HG03066 (cell line): ENCODE measurements around the gene TMA7B.
"Not testable (repeated sequence)": the region's sequence is repeated elsewhere in the genome, so short reads cannot be mapped to it uniquely, and the experiment has no call there.

Experiments used
- ATAC-seq: cut with Tn5 transposase; IDR thresholded peaks from one replicate; pipeline ENCODE4 v1.9.1; 2021; ENCODE audit warnings: low read depth; ENCODE audit not compliant: unreplicated experiment

Gene TMA7B

GRCh38 chr22:39979048-39979447, 18.9 kb downstream of the TMA7B start:
- ATAC-seq, result no peak

- no peak for ATAC-seq
Measured at GRCh38 chr22:39979458-39979857, 19.3 kb downstream of the TMA7B start.

- ATAC-seq, result no peak
Measured at GRCh38 chr22:39980596-39980995, 20.4 kb downstream of the TMA7B start.

- ATAC-seq, result no peak
Measured at GRCh38 chr22:39983346-39983745, 23.1 kb downstream of the TMA7B start.

GRCh38 chr22:39984006-39984405, 23.8 kb downstream of the TMA7B start:
- no peak for ATAC-seq

- ATAC-seq, result no peak
Measured at GRCh38 chr22:39984746-39985145, 24.5 kb downstream of the TMA7B start.

- ATAC-seq, result no peak
Measured at GRCh38 chr22:39985383-39986035, 25.3 kb downstream of the TMA7B start.

GRCh38 chr22:39988386-39989114, 28.4 kb downstream of the TMA7B start:
- no peak for ATAC-seq

- ATAC-seq, result no peak
Measured at GRCh38 chr22:39989633-39990032, 29.4 kb downstream of the TMA7B start.

GRCh38 chr22:39990686-39991085, 30.5 kb downstream of the TMA7B start:
- ATAC-seq, result no peak

- no peak for ATAC-seq
Measured at GRCh38 chr22:39991159-39991860, 31.1 kb downstream of the TMA7B start.

- no peak for ATAC-seq
Measured at GRCh38 chr22:39992088-39992826, 32.1 kb downstream of the TMA7B start.

GRCh38 chr22:39992894-39993293, 32.7 kb downstream of the TMA7B start:
- ATAC-seq, result not testable (repeated sequence)

- no peak for ATAC-seq
Measured at GRCh38 chr22:39994041-39994565, 33.9 kb downstream of the TMA7B start.

GRCh38 chr22:39994566-39995392, 34.6 kb downstream of the TMA7B start, which contains the start of gene FAM83F:
Gene FAM83F, plus strand, starts transcription at chr22:39994954. Its CDS starts 89 bp downstream, at chr22:39995043.
- no peak for ATAC-seq

- no peak for ATAC-seq
Measured at GRCh38 chr22:39995393-39996252, 35.4 kb downstream of the TMA7B start.

- ATAC-seq, result no peak
Measured at GRCh38 chr22:39996732-39997131, 36.5 kb downstream of the TMA7B start.

GRCh38 chr22:39997421-39997820, 37.2 kb downstream of the TMA7B start:
- ATAC-seq, result no peak
